Kidney (tissue), 14 donors: ENCODE measurements around the gene GPC3. TPM values are rescaled to one million over a fixed set of nuclear protein-coding genes. Genes with fewer than 3 reads are reported as not detected.

ENCODE experiments used
- DNase-seq, 5 donors: peaks; one replicate each; pipeline ENCODE4 v3.0.0-alpha.2; 2013 to 2020
- FAIRE-seq: peaks from 2 replicates; lab custom pipeline; 2012; peaks lifted over from hg19 to GRCh38; lab: Jason Lieb, UNC
- H3K27ac ChIP-seq, 2 donors: one replicate each; pipeline ENCODE4 v1.7.0; 2013; ENCODE audit warnings: low read depth in 2 of 2, low read length in 2 of 2, inconsistent platforms in 1 of 2
- H3K27me3 ChIP-seq: one replicate; pipeline ENCODE4 v1.7.1; 2013; ENCODE audit warnings: low read length, inconsistent platforms; ENCODE audit not compliant: control insufficient read depth, insufficient read depth
- H3K36me3 ChIP-seq, 3 donors: one replicate each; pipeline versions ENCODE4 v1.7.0 to v1.7.1; 2013; ENCODE audit warnings: low read length in 3 of 3, control low read depth in 1 of 3, inconsistent platforms in 1 of 3; ENCODE audit not compliant: insufficient read depth in 3 of 3, control insufficient read depth in 2 of 3
- H3K4me1 ChIP-seq, 3 donors: one replicate each; pipeline versions ENCODE4 v1.7.0 to v1.7.1; 2013; ENCODE audit warnings: low read length in 3 of 3, inconsistent platforms in 1 of 3, low read depth in 1 of 3; ENCODE audit not compliant: control insufficient read depth in 2 of 3, insufficient read depth in 2 of 3
- H3K4me3 ChIP-seq, 3 donors: one replicate each; pipeline versions ENCODE4 v1.7.0 to v1.8.1; 2013; ENCODE audit warnings: low read length in 3 of 3, control low read depth in 1 of 3, inconsistent platforms in 1 of 3
- H3K9ac ChIP-seq, 3 donors: one replicate each; pipeline versions ENCODE4 v1.7.0 to v1.7.1; 2013; ENCODE audit warnings: low read length in 3 of 3, control low read depth in 1 of 3, inconsistent platforms in 1 of 3
- H3K9me3 ChIP-seq, 3 donors: one replicate each; pipeline versions ENCODE4 v1.7.0 to v1.7.1; 2013; ENCODE audit warnings: low read length in 3 of 3, control low read depth in 1 of 3, inconsistent platforms in 1 of 3; ENCODE audit not compliant: control insufficient read depth in 2 of 3, insufficient read depth in 1 of 3
- CTCF ChIP-seq: IDR thresholded peaks from 3 replicates; pipeline ENCODE4 v1.5.1; 2012; ENCODE audit warnings: mild to moderate bottlenecking, moderate library complexity, borderline replicate concordance; ENCODE audit not compliant: insufficient read depth; ENCODE audit errors: extremely low read depth
- intact Hi-C: fragments of 100-400 bp; cut with DNase I; formaldehyde crosslinking; loops from one replicate; pipeline ENCODE4 v1.11.1; 2022
- polyA plus RNA-seq: library from polyadenylated mRNA; stranded (reverse); fragments of 350-450 nt; fragmentation: Illumina TruSeq; extraction: RNeasy Lipid Tissue Mini Kit (QIAGEN cat#74804); gene quantifications from one replicate; pipeline ENCODE4 v1.2.3, GENCODE V29; 2014; ENCODE audit warnings: low read depth, low replicate concordance; ENCODE audit not compliant: insufficient read depth
- total RNA-seq: library from RNA; stranded (reverse); fragmentation: NEBNext Ultra II Directional; extraction: Animal tissue kit (Norgen Biotek cat#: 25700); gene quantifications from one replicate; pipeline ENCODE4 v1.2.1, GENCODE V29; 2021
- donor health status: control.
- donor health status: control.
- donor health status: control.
- donor health status: control.
- donor health status: control.
- donor health status: DM: yes; HTN: yes; CAD: no.
- donor health status: Normal renal cell carcinoma (clear cell type).

The GPC3 gene
- total and polyA plus RNA-seq, 2 donors from 2014 or later, result 43.0 to 52.5 TPM

- DNase-seq (no peak), FAIRE-seq (no peak)
- no peak for TF ChIP-seq CTCF
- H3K4me1 ChIP-seq, result no peaks in the 10 kb centered on the region
- H3K4me3 ChIP-seq, result no peak overlapping the region
- H3K36me3 ChIP-seq, result no peaks in the 10 kb centered on the region
- H3K27me3 ChIP-seq, result no peaks in the 10 kb centered on the region
- intact Hi-C loops, result no loop called here
- no peak overlapping the region for H3K9ac ChIP-seq
- H3K9me3 ChIP-seq, result peaks cover 0 to 3% (median 0%) of the 10 kb centered on the region in 3 donors
- no peak overlapping the region for H3K27ac ChIP-seq
These were observed 416.2 kb downstream of the GPC3 start for GRCh38 chrX:133569217-133569616.

GRCh38 chrX:133568109-133568508 is 417.3 kb downstream of the GPC3 start:
- Histone ChIP-seq H3K27me3 (no peaks in the 10 kb centered on the region), H3K27ac (no peak overlapping the region), H3K9me3 (peaks cover 0 to under 1% (median 0%) of the 10 kb centered on the region in 3 donors), H3K36me3 (no peaks in the 10 kb centered on the region), H3K9ac (no peak overlapping the region), H3K4me3 (no peak overlapping the region), H3K4me1 (no peaks in the 10 kb centered on the region)
- DNase-seq (no peak), FAIRE-seq (no peak)
- intact Hi-C loops, result no loop called here
- TF ChIP-seq CTCF, result no peak

GRCh38 chrX:133566876-133567275 is 418.5 kb downstream of the GPC3 start:
- Histone ChIP-seq H3K36me3 (no peaks in the 10 kb centered on the region), H3K27ac (no peak overlapping the region), H3K9ac (no peak overlapping the region), H3K4me3 (no peak overlapping the region), H3K9me3 (no peaks in the 10 kb centered on the region), H3K4me1 (no peaks in the 10 kb centered on the region), H3K27me3 (no peaks in the 10 kb centered on the region)
- TF ChIP-seq CTCF, result no peak
- no peak for DNase-seq
- intact Hi-C loops, result no loop called here
- no peak for FAIRE-seq

- H3K4me3 ChIP-seq, result no peak overlapping the region
- intact Hi-C loops, result no loop called here
- H3K27me3 ChIP-seq, result no peaks in the 10 kb centered on the region
- no peak for FAIRE-seq
- no peaks in the 10 kb centered on the region for H3K9me3 ChIP-seq
- TF ChIP-seq CTCF, result no peak
- H3K4me1 ChIP-seq, result no peaks in the 10 kb centered on the region
- H3K27ac ChIP-seq, result no peak overlapping the region
- no peak overlapping the region for H3K9ac ChIP-seq
- H3K36me3 ChIP-seq, result no peaks in the 10 kb centered on the region
- DNase-seq, result no peak
These were observed 421.7 kb downstream of the GPC3 start for GRCh38 chrX:133563705-133564104.
